ENCODE data around the gene CD3E. TPM values are rescaled to one million over a fixed set of nuclear protein-coding genes. Genes with fewer than 3 reads are reported as not detected.
A peak's percentile ranks its signal among the peaks of the same experiment; 100 is the strongest.

The CD3E gene
- total RNA-seq, 2 donors from 2014 or later: 4.3 to 5.7 TPM

GRCh38 chr11:118343248-118343647 lies 38.7 kb downstream of the CD3E start:
- H3K27ac ChIP-seq: peak overlapping the region; percentile 25
- no peaks in the 10 kb centered on the region for H3K9me3 ChIP-seq
- DNase-seq: no peak
- no peaks in the 10 kb centered on the region for H3K36me3 ChIP-seq
- no peak for TF ChIP-seq CTCF (IDR thresholded peaks at IDR 0.05)
- no peaks in the 10 kb centered on the region for H3K27me3 ChIP-seq
- no peak overlapping the region for H3K4me3 ChIP-seq
- H3K4me1 ChIP-seq: no peaks in the 10 kb centered on the region
- no peak overlapping the region for H3K9ac ChIP-seq (ENCODE audit: low read depth in 2 of 2, low read length in 2 of 2)
- intact Hi-C loops (cut with DNase I): no loop called here

GRCh38 chr11:118343981-118344515 lies 39.5 kb downstream of the CD3E start, which contains the start of gene CD3G:
Gene CD3G (plus strand): TSS chr11:118344344. CDS start chr11:118344424, 80 bp downstream.
- Histone ChIP-seq H3K9ac (ENCODE audit: low read depth in 2 of 2, low read length in 2 of 2) (peak within 1 kb of the TSS in 1 of 2 donors; percentile 28), H3K27me3 (no peaks in the 10 kb centered on the region), H3K27ac (peak within 1 kb of the TSS; percentile 25), H3K4me3 (no peak within 1 kb of the TSS), H3K4me1 (no peaks in the 10 kb centered on the region), H3K9me3 (no peaks in the 10 kb centered on the region), H3K36me3 (no peaks in the 10 kb centered on the region)
- DNase-seq: no peak
- intact Hi-C loops (cut with DNase I): no loop called here
- no peak for TF ChIP-seq CTCF (IDR thresholded peaks at IDR 0.05)

GRCh38 chr11:118349475-118349874 lies 44.9 kb downstream of the CD3E start:
- no peak for TF ChIP-seq CTCF (IDR thresholded peaks at IDR 0.05)
- no peak for DNase-seq
- H3K36me3 ChIP-seq: no peaks in the 10 kb centered on the region
- H3K4me3 ChIP-seq: no peak overlapping the region
- intact Hi-C loops (cut with DNase I): no loop called here
- H3K27me3 ChIP-seq: no peaks in the 10 kb centered on the region
- no peaks in the 10 kb centered on the region for H3K9me3 ChIP-seq
- H3K4me1 ChIP-seq: no peaks in the 10 kb centered on the region
- H3K27ac ChIP-seq: no peak overlapping the region
- H3K9ac ChIP-seq (ENCODE audit: low read depth in 2 of 2, low read length in 2 of 2): no peak overlapping the region

GRCh38 chr11:118353084-118353710 lies 48.7 kb downstream of the CD3E start:
- no peaks in the 10 kb centered on the region for H3K36me3 ChIP-seq
- H3K27me3 ChIP-seq: no peaks in the 10 kb centered on the region
- TF ChIP-seq CTCF (IDR thresholded peaks at IDR 0.05): peak; percentile 53
- no peak for DNase-seq
- no peak overlapping the region for H3K4me3 ChIP-seq
- intact Hi-C loops (cut with DNase I): loop anchor here (2.0 to 10.0 kb wide), 3 partner anchors 56 to 208 kb away; no protein-coding TSS in a partner anchor
- H3K4me1 ChIP-seq: no peaks in the 10 kb centered on the region
- H3K9ac ChIP-seq (ENCODE audit: low read depth in 2 of 2, low read length in 2 of 2): no peak overlapping the region
- no peaks in the 10 kb centered on the region for H3K9me3 ChIP-seq
- H3K27ac ChIP-seq: no peak overlapping the region

- no peak for TF ChIP-seq CTCF (IDR thresholded peaks at IDR 0.05)
- Histone ChIP-seq H3K36me3 (no peaks in the 10 kb centered on the region), H3K27ac (no peak overlapping the region), H3K9me3 (no peaks in the 10 kb centered on the region), H3K27me3 (no peaks in the 10 kb centered on the region), H3K4me1 (peaks cover 12% of the 10 kb centered on the region), H3K9ac (ENCODE audit: low read depth in 2 of 2, low read length in 2 of 2) (no peak overlapping the region), H3K4me3 (no peak overlapping the region)
- DNase-seq: no peak
- intact Hi-C loops (cut with DNase I): loop anchor here (10.0 kb wide), 1 partner anchor 213 kb away; no protein-coding TSS in a partner anchor
Observed at GRCh38 chr11:118358071-118358470, 53.5 kb downstream of the CD3E start.

All from colonic mucosa (tissue), 4 donors.